ENCODE measurements around the gene PRKCA.

The PRKCA gene

DNA sequence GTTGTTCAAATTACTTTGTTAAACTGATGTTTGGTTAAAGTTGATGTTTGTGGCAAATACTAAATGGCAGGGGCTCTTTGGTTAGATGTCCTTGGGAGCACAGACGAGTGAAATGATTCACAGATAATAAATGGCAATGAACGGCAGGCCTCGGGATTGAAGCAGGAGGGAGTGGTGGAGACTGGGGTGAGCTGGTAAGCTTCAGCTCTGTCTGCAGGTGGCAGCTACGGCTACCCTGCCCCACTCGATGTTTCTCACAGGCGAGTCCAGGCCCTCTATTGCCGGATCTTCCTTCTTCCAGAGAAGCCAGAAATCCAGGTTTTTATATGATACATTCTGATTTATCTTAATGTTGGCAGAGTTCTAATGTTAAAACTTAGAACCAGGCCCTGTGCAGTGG, 387.8 kb downstream of the PRKCA start:
- TF ChIP-seq, protein P1, sequence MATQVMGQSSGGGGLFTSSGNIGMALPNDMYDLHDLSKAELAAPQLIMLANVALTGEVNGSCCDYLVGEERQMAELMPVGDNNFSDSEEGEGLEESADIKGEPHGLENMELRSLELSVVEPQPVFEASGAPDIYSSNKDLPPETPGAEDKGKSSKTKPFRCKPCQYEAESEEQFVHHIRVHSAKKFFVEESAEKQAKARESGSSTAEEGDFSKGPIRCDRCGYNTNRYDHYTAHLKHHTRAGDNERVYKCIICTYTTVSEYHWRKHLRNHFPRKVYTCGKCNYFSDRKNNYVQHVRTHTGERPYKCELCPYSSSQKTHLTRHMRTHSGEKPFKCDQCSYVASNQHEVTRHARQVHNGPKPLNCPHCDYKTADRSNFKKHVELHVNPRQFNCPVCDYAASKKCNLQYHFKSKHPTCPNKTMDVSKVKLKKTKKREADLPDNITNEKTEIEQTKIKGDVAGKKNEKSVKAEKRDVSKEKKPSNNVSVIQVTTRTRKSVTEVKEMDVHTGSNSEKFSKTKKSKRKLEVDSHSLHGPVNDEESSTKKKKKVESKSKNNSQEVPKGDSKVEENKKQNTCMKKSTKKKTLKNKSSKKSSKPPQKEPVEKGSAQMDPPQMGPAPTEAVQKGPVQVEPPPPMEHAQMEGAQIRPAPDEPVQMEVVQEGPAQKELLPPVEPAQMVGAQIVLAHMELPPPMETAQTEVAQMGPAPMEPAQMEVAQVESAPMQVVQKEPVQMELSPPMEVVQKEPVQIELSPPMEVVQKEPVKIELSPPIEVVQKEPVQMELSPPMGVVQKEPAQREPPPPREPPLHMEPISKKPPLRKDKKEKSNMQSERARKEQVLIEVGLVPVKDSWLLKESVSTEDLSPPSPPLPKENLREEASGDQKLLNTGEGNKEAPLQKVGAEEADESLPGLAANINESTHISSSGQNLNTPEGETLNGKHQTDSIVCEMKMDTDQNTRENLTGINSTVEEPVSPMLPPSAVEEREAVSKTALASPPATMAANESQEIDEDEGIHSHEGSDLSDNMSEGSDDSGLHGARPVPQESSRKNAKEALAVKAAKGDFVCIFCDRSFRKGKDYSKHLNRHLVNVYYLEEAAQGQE (IDR thresholded peaks at IDR 0.05; ENCODE audit: insufficient read depth in 1 of 2, low read depth in 2 of 2, low read length in 2 of 2) = no peak
- TF ChIP-seq FOXP2 (optimal IDR thresholded peaks at IDR 0.05; ENCODE audit: borderline replicate concordance, extremely low read depth, extremely low read length, insufficient read depth) = no peak
- no peak for TF ChIP-seq SIN3A (IDR thresholded peaks at IDR 0.05; ENCODE audit: borderline replicate concordance, insufficient read depth, low read length)
- no peak for TF ChIP-seq TAF1 (IDR thresholded peaks at IDR 0.05; ENCODE audit: borderline replicate concordance, insufficient read depth, low read length)
- TF ChIP-seq POLR2AphosphoS5 (IDR thresholded peaks at IDR 0.05; ENCODE audit: low read depth, low read length) = no peak

DNA sequence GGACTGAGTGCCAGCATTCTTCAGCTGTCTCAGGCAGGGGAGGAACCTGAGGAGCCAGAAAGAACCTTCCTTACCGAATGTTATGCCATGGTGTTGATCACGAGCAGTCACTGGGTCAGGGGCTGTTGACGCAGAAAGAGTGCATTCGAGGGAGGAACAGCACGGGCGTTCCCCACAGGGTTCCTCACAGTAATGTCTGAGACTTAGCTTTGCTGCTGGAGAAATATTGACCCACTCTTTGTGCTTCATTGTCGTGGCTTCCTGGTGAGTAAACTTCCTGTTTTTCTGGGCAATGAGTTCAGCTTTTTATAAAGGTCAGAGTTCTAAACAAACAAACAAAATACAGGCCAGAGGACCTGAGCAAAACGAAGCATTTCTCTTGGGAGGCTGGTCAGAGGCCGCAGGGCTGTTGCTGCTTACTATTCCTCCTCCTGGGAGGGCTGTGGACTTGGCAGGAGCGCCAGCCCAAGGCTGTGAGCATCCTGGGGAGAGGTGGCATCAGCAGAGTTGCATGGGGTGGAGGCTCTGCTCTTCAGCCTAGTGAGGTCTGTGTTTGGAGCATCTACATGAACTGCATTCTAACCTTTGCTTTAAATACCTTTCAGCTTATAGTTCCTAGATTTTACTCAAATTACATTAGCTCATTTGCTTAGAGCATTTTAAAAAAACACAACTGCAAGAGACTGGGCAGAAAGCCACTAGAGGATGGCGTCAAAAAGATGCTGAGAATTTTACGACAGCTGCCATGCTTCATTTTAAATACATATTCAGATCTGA, 389.4 kb downstream of the PRKCA start:
- no peak for TF ChIP-seq SIN3A (IDR thresholded peaks at IDR 0.05; ENCODE audit: borderline replicate concordance, insufficient read depth, low read length)
- 0 out of 2 replicates have a peak, but pooled peaks have one; percentile 10 for TF ChIP-seq TAF1 (IDR thresholded peaks at IDR 0.05; ENCODE audit: borderline replicate concordance, insufficient read depth, low read length)
- peak; percentile 22 for TF ChIP-seq FOXP2 (optimal IDR thresholded peaks at IDR 0.05; ENCODE audit: borderline replicate concordance, extremely low read depth, extremely low read length, insufficient read depth)
- TF ChIP-seq, protein P1 (IDR thresholded peaks at IDR 0.05; ENCODE audit: insufficient read depth in 1 of 2, low read depth in 2 of 2, low read length in 2 of 2) = 0 out of 4 replicates have a peak, but pooled peaks of 1 of the 2 experiments have one; percentile 37
- no peak for TF ChIP-seq POLR2AphosphoS5 (IDR thresholded peaks at IDR 0.05; ENCODE audit: low read depth, low read length)

DNA sequence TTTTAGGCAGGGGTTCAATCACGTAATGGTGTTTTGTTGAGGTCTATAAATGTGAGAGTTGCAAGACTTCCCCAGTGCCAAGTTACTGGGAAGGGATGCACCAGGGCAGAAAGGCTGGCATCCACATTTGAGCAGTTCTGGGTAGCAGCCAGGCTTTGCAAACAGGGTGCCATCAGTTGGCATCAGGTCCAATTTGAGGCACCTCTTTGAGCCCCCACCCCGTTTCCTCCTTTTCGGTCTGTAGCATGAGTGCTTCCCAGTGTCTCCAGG, 389.9 kb downstream of the PRKCA start:
- no peak for TF ChIP-seq FOXP2 (optimal IDR thresholded peaks at IDR 0.05; ENCODE audit: borderline replicate concordance, extremely low read depth, extremely low read length, insufficient read depth)
- TF ChIP-seq SIN3A (IDR thresholded peaks at IDR 0.05; ENCODE audit: borderline replicate concordance, insufficient read depth, low read length) = no peak

DNA sequence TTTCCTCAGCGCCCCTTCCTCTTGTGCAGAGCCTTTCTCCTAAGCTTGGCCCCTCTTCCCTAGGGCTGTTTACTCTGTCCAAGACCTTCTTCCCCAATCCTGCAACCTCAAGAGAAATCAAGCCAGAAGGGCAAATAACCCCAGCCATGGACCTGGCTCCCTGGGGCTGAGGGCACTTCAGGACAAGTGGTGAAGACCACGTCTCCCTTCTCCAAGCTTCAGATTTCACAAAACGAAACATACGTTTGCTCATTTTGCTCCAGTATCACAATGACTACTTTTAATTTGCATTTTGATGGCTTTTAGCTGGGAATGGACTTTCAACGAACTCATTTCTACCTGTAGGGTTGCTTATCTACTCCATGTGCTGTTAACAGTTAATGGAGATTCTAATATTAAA, 392.7 kb downstream of the PRKCA start:
- no peak for TF ChIP-seq POLR2AphosphoS5 (IDR thresholded peaks at IDR 0.05; ENCODE audit: low read depth, low read length)
- no peak for TF ChIP-seq SIN3A (IDR thresholded peaks at IDR 0.05; ENCODE audit: borderline replicate concordance, insufficient read depth, low read length)
- TF ChIP-seq FOXP2 (optimal IDR thresholded peaks at IDR 0.05; ENCODE audit: borderline replicate concordance, extremely low read depth, extremely low read length, insufficient read depth) = no peak
- TF ChIP-seq, protein P1 (IDR thresholded peaks at IDR 0.05; ENCODE audit: insufficient read depth in 1 of 2, low read depth in 2 of 2, low read length in 2 of 2) = no peak
- TF ChIP-seq TAF1 (IDR thresholded peaks at IDR 0.05; ENCODE audit: borderline replicate concordance, insufficient read depth, low read length) = no peak

DNA sequence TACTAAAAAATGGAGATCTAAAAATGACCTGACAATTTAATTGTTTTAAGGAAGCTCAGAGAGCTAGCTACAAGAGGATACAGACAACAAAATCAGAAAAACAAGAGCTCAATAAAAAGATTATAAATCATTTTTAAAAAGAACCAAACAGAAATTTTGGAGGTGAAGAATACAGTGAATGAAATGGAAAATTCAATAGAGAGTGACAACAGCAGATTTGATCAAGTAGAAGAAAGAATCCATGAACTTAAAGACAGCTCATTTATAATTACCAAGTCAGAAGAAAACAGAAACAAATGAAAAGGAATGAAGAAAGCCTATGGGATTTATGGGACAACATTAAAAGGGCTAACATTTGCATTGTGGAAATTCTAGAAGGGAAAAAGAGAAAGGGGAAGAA, 395.9 kb downstream of the PRKCA start:
- TF ChIP-seq FOXP2 (optimal IDR thresholded peaks at IDR 0.05; ENCODE audit: borderline replicate concordance, extremely low read depth, extremely low read length, insufficient read depth) (no peak), SIN3A (IDR thresholded peaks at IDR 0.05; ENCODE audit: borderline replicate concordance, insufficient read depth, low read length) (no peak), POLR2AphosphoS5 (IDR thresholded peaks at IDR 0.05; ENCODE audit: low read depth, low read length) (no peak), TAF1 (IDR thresholded peaks at IDR 0.05; ENCODE audit: borderline replicate concordance, insufficient read depth, low read length) (no peak)
- TF ChIP-seq, protein P1 (IDR thresholded peaks at IDR 0.05; ENCODE audit: insufficient read depth in 1 of 2, low read depth in 2 of 2, low read length in 2 of 2) = no peak
